ENCODE results near the gene MYO18B.

MYO18B gene

DNA sequence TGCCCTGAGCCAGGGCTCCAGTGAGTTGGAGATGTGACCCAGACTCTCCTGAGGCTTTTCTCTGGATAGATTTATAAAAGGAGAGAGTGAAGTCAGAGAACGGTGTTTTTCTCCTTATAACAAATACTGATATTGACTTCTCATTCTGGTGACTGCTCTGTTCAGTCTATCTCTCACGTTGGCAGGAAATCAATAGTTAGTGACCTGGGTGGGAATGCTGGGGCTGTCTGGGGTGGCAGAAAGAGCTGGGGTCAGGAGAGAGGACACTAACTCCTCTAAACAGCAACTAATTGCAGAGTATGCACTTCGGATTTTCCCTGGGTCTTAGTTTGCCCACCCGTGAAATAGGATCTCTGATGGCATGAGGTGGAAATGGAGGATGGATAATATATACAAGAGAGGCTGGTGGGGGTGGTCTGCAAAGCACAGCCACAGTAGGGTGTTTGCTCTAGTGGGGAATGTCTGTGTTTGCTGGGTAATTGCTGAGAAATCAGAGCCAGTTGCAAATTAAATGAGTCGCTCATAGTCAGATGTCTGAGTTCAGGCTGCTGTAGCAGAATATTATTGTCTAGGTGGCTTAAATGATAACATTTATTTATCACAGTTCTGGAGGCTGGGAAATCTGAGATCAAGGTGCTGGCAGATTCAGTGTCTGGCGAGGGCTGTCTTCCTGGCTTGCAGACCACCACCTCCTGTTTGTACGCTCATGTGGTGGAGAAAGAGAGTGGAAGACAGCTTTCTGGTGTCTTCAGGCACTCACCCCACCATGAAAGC lies 167.8 kb downstream of the MYO18B start:
- DNase-seq = no peak

DNA sequence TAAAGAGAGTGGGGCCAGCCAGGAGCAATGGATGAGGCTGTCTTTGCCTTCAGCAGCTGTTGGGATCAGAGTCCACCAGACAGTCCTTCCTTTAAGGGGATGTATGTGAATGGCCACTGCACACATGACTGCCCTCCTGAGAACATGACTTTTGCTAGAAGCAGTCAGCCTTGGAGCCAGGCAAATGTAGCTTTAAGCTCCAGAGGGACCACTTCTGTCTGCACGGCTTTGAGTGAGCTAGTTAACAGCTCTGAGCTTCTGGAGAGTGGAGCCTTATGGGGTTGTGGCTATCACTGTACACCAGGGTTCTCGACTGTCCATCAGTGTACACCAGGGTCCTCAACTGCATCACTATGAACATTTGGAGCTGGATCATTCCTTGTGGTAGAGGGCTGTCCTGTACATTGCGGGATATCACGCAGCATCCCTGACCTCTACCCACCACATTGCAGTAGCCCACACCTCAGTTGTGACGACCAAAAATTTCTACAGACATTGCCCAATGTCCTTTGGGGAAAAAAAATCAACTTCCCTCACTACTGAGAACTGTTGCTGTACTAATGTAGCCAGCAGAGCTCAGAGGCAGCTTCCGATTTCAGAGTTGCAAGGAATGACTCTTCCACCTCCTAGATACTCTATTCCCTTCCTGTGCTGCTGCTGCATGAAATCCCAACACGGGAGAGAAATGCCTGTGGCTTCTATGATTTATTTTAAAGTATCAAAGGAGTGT lies 169.4 kb downstream of the MYO18B start:
- no peak for DNase-seq

DNA sequence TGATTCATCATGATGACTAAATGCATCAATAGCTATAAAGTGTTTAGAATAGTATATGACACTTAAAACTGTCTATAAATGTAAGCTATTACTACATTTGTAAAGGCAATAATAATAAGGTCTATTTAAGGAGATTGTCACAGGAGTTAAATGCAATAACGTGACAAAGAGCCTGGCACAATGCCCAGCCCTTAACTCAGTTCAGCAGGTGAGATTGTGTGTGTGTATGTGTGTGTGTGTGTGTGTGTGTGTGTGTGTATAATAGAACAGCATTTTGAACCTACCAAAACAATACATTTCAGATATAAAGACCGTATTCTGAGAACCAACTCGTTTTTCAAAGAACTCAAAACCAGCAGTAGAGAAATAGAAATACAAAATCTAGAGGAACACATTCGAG lies 177.5 kb downstream of the MYO18B start:
- DNase-seq = no peak

DNA sequence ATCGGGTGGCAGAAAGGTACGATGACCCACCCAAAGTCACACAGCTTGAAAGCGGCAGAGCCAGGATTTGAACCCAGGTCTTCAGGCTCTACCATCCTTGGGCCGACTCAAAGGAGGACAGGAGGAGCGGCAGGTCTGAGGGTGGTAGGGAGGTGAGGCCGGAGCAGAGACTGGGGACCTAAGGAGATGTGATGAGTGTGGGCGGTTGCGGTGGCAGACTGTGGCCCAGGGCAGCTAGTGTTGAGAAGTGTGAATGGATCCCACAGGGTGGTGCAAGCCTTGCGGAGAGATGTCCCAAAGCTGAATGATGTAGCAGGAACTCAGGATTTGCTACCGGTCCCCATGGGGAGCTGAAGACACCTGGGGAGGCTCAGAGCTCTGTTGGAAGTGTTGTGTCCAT lies 180.2 kb downstream of the MYO18B start:
- DNase-seq = no peak

- no peak for DNase-seq
These were observed 181.9 kb downstream of the MYO18B start for GRCh38 chr22:25923914-25924313.

DNA sequence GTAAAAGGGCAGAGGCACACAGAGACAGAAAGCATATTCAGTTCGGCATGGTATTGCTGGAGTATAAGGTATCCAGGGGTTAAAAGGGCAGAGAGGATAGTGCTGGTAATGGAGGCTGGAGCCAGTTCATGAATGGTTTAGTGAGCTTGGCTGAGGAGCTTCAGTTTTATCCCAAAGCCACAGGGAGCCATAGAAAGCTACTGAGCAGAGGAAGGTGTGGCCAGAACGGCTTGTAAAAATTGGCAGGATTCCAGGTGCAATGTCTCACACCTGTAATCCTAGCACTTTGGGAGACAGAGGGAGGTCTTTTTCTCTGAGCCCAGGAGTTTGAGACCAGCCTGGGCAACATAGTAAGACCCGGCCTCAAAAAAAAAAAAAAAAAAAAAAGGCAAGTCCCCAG lies 186.1 kb downstream of the MYO18B start:
- DNase-seq = no peak

DNA sequence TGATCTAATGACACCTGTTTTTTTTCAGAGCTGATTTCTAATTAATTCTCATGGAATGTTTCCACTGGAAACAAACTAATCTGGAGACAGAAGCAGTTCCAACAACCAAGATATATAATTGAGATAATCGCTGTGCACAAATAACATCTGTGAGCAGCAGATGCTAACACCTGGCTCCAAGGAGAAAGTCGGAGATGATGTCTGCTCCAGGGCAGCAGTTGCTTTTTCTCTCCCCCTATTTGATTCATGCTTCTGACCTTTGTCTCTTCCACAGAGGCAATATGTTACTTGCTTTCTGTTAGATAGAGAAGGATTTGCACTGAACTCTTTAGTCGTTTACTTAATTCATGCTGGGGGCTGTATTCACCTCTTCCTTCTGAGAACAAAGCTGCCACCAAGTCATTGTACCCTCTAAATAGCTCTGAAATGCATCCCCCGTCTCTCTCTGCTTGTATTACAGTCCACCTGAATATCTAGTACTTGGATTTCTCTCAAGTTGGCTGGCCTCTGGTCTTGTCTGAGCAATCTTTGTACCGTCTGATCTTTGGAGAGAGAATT lies 187.4 kb downstream of the MYO18B start:
- no peak for DNase-seq

GRCh38 chr22:25930083-25930482 lies 188.1 kb downstream of the MYO18B start:
- no peak for DNase-seq

DNA sequence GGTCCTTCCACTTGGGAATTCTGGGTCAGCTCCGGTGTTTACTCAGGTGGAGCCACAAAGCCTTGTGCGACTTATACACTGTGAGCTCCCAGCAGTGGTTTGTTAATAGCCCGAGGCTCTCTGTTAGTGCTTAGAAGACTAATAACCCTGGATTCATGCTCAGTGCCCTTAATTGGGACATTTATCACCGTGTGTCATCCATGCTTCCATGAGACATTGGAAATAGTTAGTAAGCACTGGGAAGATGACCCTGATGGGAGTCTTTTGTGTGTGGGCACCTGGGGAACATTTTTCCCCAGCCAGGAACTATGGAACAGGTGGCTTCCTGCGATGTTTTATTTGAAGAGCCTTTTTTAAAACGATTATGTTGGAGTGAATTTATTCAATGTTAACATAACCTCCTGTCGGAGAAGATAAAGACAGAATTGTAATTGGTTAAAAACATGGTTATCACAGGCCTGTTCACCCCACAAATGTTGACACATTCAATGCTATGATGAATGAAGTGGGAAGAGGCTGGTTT lies 188.9 kb downstream of the MYO18B start:
- no peak for DNase-seq

DNA sequence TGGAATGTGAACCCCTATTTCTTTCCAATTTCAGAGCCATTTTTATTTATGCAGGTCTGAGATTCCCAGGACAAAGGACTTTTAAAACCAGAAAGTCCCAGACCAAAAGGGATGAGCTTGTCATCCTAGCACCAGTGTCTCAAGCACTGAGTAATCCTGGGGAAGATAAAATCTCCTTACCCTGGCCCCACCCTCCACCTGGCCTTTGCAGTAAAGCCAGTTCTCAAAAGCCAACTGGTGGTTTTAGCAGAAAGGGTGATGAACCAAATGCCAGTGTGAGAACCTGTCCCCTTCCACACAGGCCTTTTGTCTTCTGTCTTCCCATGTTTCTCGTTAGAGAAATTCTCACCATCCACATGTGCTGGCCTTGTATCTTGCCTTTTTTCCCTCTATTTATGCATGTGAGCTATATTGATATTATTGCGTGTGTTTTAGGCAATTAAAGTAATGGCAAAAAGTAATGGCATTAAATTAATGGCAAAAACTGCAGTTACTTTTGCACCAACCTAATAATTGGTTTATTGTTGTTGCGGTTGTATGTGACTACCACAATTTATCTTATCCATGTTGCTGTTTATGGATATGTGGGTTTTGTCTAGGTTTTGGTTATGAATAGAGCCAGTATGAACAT lies 191.3 kb downstream of the MYO18B start:
- DNase-seq = no peak

DNA sequence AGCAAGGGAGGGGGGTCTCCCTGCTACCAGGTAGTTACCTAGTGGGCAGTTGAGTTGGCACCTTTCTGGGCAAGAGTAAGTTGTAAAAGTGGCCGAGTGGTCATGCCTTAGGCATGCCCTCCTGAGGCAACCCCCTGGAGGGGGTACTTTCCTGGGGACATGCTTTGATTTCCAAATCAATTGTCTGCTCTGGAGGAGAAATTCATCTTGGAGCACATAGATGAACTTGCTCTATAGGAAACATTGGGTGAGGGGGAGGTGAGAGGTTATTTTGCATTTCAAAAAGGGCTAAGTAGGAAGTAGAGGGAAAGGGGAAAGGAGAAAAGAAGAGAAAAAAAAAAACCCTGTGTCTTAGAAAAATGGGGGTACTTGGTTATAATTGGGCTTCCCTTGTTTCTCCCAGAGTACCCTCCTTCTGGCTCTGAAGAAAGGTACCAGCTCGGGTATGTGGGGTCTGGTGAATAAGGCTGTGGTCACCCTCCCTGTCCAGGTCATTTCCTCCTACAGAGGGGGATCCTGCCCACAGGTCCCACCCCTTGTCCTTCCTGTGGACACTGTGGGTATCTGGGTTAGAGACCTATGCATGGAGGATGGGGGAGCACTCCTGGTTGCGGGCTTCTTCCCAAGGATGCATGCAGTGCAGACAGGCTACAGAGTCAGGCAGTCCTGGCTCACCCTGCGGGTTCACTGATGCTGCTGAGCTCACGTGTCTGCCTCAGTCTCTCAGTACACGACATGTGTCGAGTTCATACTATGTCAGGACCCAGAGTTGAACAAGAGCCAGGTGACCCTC lies 193.5 kb downstream of the MYO18B start:
- no peak for DNase-seq

DNA sequence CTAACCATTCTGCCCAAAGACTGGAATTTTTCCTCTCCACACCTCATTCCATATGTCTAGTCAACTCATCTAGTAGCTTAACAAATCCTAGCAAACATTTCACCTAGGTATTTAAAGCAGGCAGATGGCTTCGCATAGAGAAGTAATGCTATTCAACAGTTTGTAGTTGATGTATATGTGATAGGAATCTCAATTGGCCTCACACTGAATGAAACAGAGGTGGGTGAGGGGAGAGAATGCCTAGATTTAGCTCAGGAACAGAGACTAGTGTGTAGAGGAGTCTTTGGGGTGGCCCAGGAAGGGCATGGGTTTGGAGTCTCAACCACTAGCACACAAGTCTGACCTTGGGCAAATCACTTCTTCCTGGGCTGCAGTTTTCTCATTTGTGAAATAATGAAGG lies 196.2 kb downstream of the MYO18B start:
- DNase-seq = no peak

DNA sequence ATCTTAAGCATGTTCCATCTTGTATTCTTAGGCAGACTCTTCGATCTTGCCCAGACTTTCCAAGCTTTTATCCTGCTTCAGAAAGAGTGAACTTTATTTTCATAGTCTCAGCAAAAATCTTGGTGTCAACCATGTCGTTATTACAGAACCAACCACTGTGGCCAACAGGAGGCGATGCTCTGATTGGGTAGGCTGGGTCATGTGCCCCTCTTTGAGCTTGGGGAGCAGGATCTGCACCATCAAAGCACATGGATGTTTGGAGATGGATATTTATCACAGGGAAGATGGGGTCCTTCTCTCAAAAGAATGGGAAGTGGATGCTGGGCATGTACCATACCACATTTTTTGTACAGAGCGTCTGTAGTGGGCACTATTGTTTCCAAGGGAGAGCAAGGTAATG lies 197.4 kb downstream of the MYO18B start:
- no peak for DNase-seq

DNA sequence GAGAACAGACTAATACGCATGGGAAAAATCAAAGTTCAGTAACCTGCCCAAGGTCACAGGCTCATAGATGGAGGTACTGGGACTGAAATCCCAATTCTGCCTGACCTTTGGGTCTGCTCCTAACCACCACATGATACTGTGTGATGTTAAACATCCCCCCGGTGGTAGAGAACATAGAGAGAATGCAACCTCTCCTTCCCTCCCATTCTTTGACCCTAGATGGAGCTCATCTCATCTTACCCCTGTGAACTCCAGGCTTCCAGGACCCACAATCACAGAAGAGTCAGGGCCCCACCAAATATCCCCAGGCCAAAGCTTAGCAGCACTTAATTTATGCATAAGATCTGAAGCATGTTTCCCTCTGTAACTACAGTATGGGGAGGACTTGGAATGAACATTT lies 198.5 kb downstream of the MYO18B start:
- DNase-seq = no peak

GRCh38 chr22:25941365-25941960 lies 199.5 kb downstream of the MYO18B start:
- no peak for DNase-seq

DNA sequence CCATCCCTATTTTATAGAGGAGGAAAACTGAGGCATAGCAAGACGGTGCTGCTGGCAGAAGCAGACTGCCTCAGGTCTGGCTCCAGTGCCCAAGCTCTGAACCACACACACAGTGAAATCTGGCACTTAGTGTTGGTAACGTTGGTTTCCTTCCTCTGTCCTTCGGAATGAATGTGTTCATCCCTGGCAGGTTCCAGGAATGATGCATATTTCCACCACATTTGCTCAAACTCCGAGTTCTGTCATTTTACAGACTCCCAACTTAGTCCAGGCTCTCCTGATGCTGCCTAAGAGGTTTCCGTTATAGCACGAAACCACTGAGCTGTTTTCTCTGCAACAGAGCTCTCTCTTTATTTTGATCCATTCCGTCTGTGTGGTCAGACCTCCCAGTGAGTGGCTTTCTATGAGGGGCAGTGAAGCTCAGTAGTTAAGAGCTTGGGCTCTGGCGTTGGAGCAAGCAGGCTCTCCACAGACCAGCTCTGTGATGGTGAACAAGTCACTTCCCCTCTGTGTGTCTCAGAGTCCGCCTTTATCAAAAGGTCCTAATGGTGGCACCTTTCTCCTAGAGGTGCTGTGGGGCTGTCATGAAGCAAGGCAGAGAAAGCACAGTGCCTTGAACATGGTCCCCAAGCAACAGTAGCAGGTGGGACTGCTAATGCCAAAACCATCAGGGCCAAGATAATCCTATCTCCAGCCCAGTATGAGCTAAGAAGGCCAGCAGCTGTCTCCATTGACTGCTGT lies 200.3 kb downstream of the MYO18B start:
- DNase-seq = no peak

- DNase-seq = no peak
These were observed 200.9 kb downstream of the MYO18B start for GRCh38 chr22:25942856-25943411.

DNA sequence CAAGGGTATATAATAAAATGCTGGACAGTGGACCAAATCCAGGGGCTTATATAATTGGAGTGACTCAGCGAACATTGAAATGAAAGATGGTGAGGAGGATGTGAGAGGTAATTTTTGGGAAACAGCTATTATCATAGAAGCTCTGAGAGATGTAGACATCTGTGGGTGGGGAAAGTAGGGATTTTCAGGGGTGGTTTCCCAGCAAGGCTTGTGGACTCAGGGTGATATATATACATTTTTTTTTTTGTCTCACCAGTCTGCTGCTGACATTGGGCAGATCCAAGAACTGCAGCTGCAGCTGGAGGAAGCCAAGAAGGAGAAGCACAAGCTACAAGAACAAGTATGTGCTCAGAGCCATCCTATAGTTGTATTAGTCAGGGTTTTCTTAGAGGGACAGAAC lies 208.1 kb downstream of the MYO18B start:
- no peak for DNase-seq

DNA sequence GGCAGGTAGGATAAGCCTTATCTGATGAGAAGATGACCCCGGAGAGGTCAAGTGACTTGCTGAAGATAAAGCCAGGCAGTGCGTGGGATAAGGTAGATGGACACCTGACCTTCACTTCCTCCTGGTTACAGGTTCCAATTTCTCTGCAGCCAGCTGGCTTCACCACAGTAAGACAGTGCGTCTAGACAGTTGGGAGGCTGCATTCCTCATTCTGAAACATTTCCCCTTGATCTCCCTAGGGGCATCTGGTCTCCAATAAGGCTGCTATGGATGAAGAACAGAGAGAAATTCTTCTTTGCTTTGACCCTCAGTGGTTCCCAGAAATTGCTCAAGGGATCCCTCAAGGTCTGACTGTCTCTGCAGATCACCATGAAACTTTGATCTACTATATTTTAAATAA lies 211.3 kb downstream of the MYO18B start:
- no peak for DNase-seq

DNA sequence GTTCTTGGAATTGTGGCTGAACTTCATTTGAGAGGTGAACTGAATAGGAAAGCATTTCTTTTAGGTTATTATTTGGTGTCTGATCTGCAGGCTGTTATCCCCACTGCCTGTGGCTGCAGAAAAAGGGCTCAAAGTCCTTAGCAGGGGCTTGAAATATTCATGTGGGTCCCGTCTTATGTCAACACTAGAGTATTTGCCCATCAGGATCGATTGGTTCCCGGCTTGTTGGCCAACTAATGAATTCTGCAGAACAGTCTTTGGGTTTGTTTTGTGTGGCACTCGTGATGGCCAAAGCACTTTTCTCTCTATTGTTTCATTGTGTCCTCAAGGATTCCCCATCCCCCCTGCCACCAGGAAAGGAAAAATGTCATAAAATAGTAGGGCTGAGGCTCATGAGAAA lies 211.9 kb downstream of the MYO18B start:
- no peak for DNase-seq

- DNase-seq = no peak
These were observed 213.3 kb downstream of the MYO18B start for GRCh38 chr22:25955323-25955722.

Measured in T-helper 2 cell (primary cell).